GM19035 (cell line): ENCODE measurements around the gene CALY.

ENCODE experiments used
- ATAC-seq: cut with Tn5 transposase; IDR thresholded peaks from one replicate; pipeline ENCODE4 v1.9.1; 2021; ENCODE audit not compliant: unreplicated experiment

The CALY gene

DNA sequence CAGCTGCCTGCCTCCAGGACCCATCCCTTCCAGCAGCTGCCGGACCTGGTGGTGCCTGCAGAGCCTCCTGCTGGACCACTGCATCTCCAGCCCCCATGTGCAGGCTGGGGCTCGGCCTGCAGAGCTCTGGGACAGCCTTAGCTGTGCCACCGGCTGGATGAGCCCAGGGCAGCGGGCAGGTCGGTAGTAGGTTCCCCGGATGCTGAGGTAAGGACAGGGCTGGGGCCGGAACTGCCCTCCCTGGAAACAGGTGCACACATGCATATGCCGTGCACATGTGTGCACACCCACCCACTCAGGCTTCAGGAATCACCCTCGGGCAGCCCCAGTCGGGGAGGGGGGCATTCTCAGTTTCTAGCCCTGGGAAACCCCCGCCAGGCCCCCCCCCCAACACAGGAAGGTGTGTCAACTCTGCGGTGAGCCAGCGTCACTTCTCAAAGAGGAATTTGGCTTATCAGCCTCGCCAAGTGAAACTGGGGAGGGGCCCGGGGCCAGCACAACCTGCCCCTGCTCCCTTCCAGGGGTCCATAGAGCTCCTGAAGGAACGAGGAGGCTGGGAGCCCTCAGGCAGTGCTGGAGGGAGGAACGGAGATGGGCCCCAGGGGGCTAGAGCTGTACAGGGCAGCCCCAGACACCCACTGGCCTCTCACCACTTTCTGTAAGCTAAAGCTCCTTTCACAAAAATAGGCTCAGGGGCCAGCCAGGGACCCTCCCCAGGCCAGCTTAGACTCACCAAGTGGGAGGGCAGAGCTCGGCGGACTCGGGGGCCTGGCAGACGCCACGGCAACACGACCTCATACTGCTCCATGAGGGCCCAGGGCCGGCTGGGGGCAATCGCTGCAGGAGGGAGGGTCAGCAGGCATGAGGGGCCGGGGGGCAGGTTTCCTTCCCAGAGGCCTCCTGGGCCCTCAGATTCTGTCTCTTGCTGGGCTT, 61.7 kb downstream of the CALY start:
- ATAC-seq, result peak; percentile 51
